Breast epithelium (tissue), 4 donors: Measurements from ENCODE around the gene ZNF710. TPM values are rescaled to one million over a fixed set of nuclear protein-coding genes. Genes with fewer than 3 reads are reported as not detected.
A peak's percentile ranks its signal among the peaks of the same experiment; 100 is the strongest.

Experiments used
- DNase-seq, 2 donors: peaks; one replicate each; pipeline ENCODE4 v3.0.0-alpha.2; 2019; ENCODE audit warnings: low spot score in 2 of 2
- H3K27ac ChIP-seq, 2 donors: fragments of 200-600 bp; sonication (generic) in 1 of 2; one replicate each; pipeline ENCODE4 v1.5.1; 2016 to 2019; ENCODE audit warnings: mild to moderate bottlenecking in 1 of 2
- H3K27me3 ChIP-seq, 2 donors: fragments of 200-600 bp; sonication (generic) in 1 of 2; one replicate each; pipeline versions ENCODE4 v1.5.1 to v1.6.0; 2017 to 2019; ENCODE audit warnings: control low read depth in 1 of 2, mild to moderate bottlenecking in 1 of 2
- H3K36me3 ChIP-seq: fragments of 200-600 bp; one replicate; pipeline ENCODE4 v1.5.1; 2019
- H3K4me1 ChIP-seq, 2 donors: fragments of 200-600 bp; sonication (generic); one replicate each; pipeline ENCODE4 v1.5.1; 2016 to 2019; ENCODE audit warnings: control low read depth in 1 of 2
- H3K4me3 ChIP-seq, 3 donors: fragments of 200-600 bp; sonication (generic); 1 replicate in 2 of 3; 2 replicates in 1 of 3; pipeline ENCODE4 v1.5.1; 2016 to 2019; ENCODE audit warnings: mild to moderate bottlenecking in 3 of 3, moderate library complexity in 2 of 3
- H3K9me3 ChIP-seq, 2 donors: fragments of 200-600 bp; sonication (generic) in 1 of 2; one replicate each; pipeline ENCODE4 v1.5.1; 2016 to 2019; ENCODE audit warnings: control low read depth in 1 of 2
- CTCF ChIP-seq, 3 donors: fragments of 450-650 bp; IDR thresholded peaks; one replicate each; pipeline ENCODE4 v1.5.1; 2016 to 2017; ENCODE audit warnings: antibody characterized with exemption in 3 of 3, mild to moderate bottlenecking in 3 of 3, moderate library complexity in 3 of 3
- POLR2A ChIP-seq: fragments of 450-650 bp; IDR thresholded peaks from one replicate; pipeline ENCODE4 v1.6.1; 2016; ENCODE audit warnings: antibody characterized with exemption, mild to moderate bottlenecking, moderate library complexity
- POLR2AphosphoS5 ChIP-seq, 3 donors: sonication (generic); formaldehyde crosslinking; IDR thresholded peaks; one replicate each; pipeline ENCODE4 v1.6.1; 2017; ENCODE audit warnings: antibody characterized with exemption in 3 of 3
- intact Hi-C: fragments of 100-400 bp; cut with DNase I; formaldehyde crosslinking; loops from one replicate; pipeline ENCODE4 v1.15.1; 2023; ENCODE audit warnings: low total_unique reads
- total RNA-seq, 3 donors: library from RNA; depleted of rRNA; stranded (reverse); fragments of >200 nt; gene quantifications; one replicate each; pipeline ENCODE4 v1.1.0, GENCODE V29; 2016

The ZNF710 gene
- total RNA-seq, 3 donors from 2014 or later = 4.0 to 14.4 (median 10.4) TPM

DNA sequence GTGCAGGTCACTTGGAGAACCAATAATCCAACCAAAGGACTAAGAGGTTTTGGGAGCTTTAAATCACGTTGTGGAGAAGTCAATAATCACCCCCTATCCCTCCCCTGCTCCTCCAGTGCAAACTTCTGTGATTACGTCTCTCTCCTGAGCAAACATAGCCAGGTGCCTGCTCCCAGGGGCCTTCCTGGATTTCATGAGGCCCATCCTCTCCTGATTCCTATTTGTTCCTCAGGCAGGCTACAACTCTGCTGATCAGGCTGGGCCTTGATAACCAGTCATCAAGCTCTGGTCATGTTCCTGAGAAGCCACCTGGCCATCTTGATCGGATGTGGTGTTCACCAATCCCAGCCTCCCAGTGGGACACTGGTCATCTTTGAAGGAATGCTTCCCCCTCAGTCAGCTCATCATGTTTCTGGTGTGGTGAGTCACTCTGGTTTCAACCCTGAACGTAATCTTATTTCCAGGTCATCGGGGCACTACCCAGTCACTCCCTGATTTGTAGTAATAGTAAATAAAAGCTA is 2.9 kb upstream of the ZNF710 start:
- intact Hi-C loops = no loop called here
- Histone ChIP-seq H3K27ac (peak overlapping the region; percentile 41 to 87), H3K36me3 (no peaks in the 10 kb centered on the region), H3K27me3 (no peaks in the 10 kb centered on the region), H3K9me3 (no peaks in the 10 kb centered on the region), H3K4me3 (no peak overlapping the region), H3K4me1 (peaks cover 4 to 9% of the 10 kb centered on the region in 2 donors)
- DNase-seq = no peak
- TF ChIP-seq CTCF (IDR thresholded peaks at IDR 0.05) (no peak), POLR2A (no peak), POLR2AphosphoS5 (IDR thresholded peaks at IDR 0.05) (no peak)

DNA sequence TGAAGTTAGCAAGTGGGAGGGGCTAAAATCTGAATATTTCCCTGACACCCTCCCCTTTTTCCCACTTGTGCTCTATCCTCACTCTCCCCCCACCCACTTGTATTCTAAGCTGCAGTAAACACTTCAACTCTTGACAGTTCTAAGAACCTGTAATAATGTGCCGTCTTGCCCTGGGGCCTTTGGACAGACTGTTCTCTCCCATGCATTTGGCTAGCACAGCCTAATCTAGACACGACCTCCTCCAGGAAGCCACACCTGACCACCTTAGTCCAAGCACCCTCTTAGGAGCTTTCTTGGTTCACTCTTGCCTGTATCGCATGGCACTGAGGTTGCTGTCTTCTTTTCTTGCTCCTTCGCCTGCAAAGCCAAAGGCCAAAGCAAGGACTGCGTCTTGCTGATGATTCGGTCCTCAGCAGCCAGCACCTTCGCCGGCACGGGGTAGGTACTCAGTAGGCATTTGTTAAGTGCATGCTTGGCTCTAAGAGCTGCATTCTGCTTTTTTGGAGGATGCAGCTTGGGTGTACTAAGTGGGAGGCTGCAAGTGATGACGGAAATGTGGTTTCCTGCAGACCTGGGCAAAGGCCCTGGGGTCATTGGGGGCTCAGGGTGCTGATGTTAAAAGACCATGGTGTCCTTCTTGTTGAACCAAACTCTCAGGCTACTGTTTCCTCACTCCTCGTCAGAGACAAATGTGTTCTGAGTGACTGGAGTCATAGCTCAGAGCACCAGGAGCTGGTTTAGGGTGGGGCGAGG is 2.0 kb upstream of the ZNF710 start:
- H3K4me1 ChIP-seq = peaks cover 4 to 9% of the 10 kb centered on the region in 2 donors
- no peaks in the 10 kb centered on the region for H3K27me3 ChIP-seq
- intact Hi-C loops = no loop called here
- no peaks in the 10 kb centered on the region for H3K36me3 ChIP-seq
- H3K27ac ChIP-seq = peak overlapping the region; percentile 87 to 91
- no peak for DNase-seq
- no peak overlapping the region for H3K4me3 ChIP-seq
- no peaks in the 10 kb centered on the region for H3K9me3 ChIP-seq
- TF ChIP-seq POLR2AphosphoS5 (IDR thresholded peaks at IDR 0.05) = no peak
- no peak for TF ChIP-seq CTCF (IDR thresholded peaks at IDR 0.05)
- TF ChIP-seq POLR2A = no peak

DNA sequence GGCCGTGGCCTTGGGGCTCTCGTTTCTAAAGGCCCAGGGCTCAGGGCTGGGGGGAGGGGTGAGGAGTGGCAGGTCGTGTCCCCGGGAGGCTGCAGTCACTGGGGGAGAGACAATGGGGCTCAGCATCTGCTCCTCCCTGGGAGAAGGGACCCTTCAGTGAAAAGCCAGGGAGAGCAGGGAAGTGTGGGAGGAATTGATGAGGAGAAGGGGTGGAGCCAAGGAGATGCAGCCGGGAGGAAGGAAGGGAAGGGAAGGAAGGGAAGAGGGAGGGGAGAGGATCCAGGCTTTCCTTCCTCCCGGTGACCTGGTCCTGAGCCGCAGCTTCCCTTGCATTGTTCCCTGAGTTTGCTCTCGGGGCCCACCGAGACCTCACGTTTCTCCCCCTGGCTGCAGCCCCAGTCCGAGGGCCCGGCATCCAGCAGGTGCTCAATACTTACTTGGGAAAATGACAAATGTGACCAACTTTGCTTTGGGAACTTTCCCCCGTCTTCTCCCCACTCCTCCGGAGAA is 1.4 kb upstream of the ZNF710 start:
- peak overlapping the region; percentile 88 to 94 (median 88) for H3K4me3 ChIP-seq

DNA sequence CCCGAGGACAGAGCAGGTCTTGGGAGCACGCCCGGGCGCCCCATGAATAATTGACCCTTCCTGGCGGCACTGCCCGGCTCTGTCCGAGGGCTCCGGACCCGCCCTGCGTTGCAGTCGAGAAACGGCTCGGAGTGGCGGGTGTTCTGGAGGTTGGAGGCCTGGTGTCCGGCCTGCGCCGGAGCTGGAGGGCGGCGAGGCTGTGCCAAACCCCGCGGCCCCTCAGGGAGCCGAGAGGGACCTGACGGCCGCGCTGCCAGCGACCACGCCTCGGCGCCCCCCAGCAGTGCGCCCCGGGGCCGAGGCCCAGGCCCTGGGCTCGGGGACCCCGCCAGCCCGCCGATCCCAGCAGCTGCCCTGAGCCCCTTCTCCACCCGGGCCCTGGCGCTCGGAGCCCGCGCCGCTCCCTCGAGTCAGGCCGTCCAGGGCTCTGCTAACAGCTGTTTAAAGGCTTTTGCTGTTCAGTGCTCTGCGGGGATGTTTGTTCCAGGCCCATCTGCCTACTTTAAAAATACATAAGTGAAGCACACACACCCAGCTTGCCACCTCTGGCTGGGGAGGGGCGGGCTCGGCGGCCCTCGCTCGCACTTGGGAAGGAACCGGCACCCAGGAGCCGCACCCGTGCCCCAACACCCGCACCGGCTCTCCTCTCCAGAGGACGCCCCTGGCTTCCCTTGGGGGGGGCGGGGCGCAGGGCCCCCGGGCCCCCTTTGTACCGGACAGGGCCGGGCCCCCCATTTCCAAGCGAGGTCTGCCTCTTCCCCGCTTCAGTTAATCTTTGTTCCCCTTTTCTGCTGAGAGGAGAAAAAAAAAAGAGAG is 730 bp upstream of the ZNF710 start:
- peak in 1 of 2 donors; percentile 28 for DNase-seq
- no peaks in the 10 kb centered on the region for H3K36me3 ChIP-seq
- no peaks in the 10 kb centered on the region for H3K9me3 ChIP-seq
- H3K27ac ChIP-seq = peak overlapping the region; percentile 87 to 91
- peaks cover 4 to 17% of the 10 kb centered on the region in 2 donors for H3K4me1 ChIP-seq
- TF ChIP-seq CTCF (IDR thresholded peaks at IDR 0.05) (no peak), POLR2A (no peak), POLR2AphosphoS5 (IDR thresholded peaks at IDR 0.05) (no peak)
- no peaks in the 10 kb centered on the region for H3K27me3 ChIP-seq
- intact Hi-C loops = no loop called here
- H3K4me3 ChIP-seq = peak overlapping the region; percentile 88 to 94 (median 88)

More for the DNA sequence above, 1.4 kb upstream of the ZNF710 start:
- Histone ChIP-seq H3K36me3 (no peaks in the 10 kb centered on the region), H3K27ac (peak overlapping the region; percentile 87 to 91), H3K27me3 (no peaks in the 10 kb centered on the region), H3K4me1 (peaks cover 4 to 13% of the 10 kb centered on the region in 2 donors), H3K9me3 (no peaks in the 10 kb centered on the region)
- intact Hi-C loops = no loop called here
- TF ChIP-seq POLR2AphosphoS5 (IDR thresholded peaks at IDR 0.05) = no peak
- TF ChIP-seq POLR2A = no peak
- TF ChIP-seq CTCF (IDR thresholded peaks at IDR 0.05) = no peak
- DNase-seq = no peak
